ENCODE measurements around the gene ECE2.
"Not testable (repeated sequence)": the region's sequence is repeated elsewhere in the genome, so short reads cannot be mapped to it uniquely, and the experiment has no call there.

Gene ECE2

DNA sequence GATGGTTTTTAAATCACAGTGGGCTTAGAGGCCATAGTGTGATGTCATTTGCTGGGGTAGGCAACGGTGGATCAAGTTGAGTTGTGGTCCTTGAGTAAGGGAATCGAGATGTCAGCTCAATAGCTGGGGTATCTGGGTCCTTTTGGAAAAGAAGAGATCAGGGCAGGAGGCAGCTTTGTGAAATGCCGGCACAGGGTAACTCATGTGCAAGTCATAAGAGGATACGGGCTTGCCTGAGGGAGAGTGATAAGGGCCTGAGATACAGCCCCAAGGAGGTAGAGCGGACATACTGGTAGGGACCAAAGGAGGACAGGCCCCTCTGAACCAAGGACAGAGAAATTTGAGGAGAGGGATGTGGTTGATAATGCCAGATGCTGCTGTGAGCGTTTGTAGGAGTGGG is 57.4 kb downstream of the ECE2 start:
- DNase-seq (ENCODE audit: low read depth, low spot score): no peak
- peak overlapping the region; percentile 97 for H3K27ac ChIP-seq

DNA sequence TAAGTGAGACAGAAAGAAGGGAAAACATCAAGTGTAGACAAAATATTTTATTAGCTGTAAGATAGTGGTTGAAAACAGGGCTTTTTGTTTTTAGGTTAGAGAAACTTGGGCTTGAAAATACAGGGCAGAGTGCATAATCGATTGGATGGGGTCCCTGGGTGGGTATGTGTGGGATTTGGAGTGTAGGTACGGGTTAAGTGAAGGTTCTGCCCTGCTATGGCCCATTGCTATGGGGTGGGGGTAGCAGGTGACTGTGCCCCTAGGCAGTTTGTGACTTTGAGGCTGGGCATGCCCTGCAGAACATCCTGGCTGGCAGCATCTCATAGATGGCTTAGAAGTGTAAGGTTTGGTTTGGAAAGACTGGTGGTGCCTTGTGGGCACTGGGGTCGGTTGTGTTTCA is 57.9 kb downstream of the ECE2 start:
- peak overlapping the region; percentile 97 for H3K27ac ChIP-seq
- no peak for DNase-seq (ENCODE audit: low read depth, low spot score)

DNA sequence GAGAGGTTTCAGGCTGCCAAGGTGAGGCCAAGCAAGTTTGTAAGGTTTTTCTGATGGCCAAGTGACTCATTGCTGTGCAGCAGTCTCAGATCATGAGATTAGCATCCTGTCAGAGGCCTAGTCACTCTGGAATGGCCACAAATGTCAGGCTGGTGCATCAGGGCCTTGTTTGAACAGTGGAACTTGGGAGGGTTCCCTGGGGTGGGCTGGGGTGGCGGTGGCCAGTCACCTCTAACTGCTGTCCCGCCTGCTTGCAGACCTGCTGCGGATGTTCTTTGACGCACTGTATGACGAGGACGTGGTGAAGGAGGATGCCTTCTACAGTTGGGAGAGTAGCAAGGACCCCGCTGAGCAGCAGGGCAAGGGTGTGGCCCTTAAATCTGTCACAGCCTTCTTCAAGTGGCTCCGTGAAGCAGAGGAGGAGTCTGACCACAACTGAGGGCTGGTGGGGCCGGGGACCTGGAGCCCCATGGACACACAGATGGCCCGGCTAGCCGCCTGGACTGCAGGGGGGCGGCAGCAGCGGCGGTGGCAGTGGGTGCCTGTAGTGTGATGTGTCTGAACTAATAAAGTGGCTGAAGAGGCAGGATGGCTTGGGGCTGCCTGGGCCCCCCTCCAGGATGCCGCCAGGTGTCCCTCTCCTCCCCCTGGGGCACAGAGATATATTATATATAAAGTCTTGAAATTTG is 58.8 kb downstream of the ECE2 start:
- H3K27ac ChIP-seq: peak overlapping the region; percentile 97
- peak; percentile 72 for DNase-seq (ENCODE audit: low read depth, low spot score)

DNA sequence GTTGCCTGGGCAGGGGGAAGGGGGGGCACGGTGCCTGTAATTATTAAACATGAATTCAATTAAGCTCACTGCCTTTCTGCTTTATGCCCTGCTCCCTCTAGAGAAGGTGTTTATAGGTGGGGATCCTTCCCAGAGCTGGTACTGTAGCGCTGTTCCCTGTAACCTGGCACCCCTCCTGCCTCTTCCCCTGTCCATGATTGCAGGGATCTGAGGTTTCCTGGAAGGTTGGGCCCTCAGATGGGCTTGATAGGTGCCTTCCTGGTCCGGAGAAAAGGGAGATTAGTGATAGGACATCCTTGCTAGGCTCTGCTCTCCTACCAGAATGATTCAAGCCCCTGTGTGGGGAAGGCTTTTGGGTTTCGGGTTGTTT is 59.5 kb downstream of the ECE2 start:
- no peak for DNase-seq (ENCODE audit: low read depth, low spot score)
- H3K27ac ChIP-seq: peak overlapping the region; percentile 97

DNA sequence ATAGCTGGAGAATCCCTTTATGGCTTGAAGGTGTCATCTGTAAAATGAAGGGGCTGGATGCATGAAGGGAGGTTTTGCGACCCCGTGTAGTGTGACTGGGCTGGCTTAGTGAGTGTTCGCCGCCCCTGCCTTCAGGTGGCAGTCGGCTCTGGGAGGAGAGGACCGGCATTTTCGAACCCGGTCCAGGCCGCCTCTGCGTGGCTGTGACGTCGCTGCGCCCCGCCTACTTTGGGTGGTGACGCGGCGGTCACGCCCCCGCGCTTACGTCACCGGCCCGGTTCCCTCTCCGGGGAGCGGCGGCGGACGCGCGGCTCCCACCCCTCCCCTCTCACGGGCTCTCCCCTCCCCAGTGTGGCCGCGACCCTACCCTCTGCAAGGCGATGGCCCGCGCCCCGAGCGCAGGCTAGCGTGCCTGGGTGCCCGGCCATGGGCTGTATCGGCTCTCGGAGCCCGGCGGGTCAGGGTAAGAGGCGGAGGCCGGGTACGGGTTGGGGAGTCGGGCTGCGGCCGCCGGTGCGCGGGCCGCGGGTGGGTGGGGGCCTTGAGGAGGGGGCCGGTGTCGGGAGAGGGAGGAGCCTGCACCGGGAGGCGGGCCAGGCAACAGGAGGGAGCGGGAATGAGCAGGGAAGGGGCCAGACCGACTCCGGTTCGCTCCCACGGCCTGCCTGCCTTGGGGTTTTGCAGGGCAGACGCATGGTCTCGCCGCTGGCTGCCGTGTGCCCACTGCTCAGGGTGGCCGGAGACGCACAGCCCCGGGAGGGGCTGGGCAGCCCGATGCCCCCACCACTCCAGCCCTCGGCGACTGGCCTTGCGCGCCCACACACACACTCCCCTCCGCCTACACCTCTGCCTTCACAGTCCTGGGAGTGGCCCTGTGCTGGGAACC is 60.1 kb downstream of the ECE2 start:
- no peak for DNase-seq (ENCODE audit: low read depth, low spot score)
- H3K27ac ChIP-seq: peak overlapping the region; percentile 97

DNA sequence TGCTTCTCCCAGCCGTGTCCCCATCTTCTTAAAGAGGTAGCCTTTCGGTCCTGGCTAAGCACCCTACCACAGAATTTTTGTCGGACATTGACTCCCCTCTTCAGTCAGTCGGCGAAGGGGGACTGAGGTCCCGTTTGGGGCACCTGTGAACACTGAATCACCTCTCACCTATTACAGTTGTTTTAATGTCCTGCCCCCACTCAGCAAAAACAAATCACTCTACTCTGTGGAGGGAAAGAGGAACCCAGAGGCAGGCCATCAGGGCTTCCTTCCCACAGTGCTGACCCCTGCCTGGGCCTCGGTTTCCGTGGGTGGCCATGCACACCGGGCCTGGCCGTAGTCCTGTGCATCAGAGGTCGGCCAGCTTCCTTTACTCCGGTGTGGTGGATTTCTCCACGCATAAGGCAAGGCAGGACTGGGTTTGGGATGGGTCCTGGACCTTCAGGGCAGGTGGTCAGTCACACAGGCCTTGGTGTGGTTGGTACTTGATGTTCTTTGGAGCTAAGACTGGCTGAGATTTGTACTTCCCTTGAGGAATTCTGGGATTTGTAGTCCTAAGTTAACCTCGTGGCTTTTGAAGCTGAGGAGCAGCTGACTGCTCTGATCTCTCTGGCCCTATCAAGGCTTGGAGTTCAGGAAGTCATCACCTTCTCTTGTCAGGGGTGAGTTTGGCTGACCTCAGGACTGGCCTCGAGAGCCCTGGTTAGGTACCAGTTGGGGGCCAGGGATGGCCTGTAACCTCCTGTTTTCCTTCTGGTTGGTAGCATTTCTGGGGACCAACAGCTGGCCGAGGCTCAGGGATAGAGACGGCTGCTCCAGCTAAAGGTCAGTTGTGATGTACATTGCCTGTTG is 61.0 kb downstream of the ECE2 start:
- no peak for DNase-seq (ENCODE audit: low read depth, low spot score)
- peak overlapping the region; percentile 97 for H3K27ac ChIP-seq

DNA sequence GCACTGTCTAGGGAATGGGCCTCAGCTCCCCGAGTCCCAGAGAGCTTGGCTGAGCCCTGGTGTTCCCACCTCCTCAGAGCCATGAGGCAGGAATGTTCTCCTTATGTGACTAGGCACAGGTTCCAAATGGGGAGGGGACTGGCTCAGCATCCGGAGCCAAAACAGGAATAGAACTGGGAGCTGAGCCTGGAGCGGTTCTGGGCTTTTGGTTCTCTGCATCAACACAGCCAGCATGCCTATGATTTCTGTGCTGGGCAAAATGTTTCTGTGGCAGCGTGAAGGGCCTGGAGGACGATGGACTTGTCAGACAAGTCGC is 61.5 kb downstream of the ECE2 start, which contains the start of gene FAM131A:
Gene FAM131A (plus strand): TSS at position 202 of the 316 bp plus-strand sequence. CDS start 31 bp downstream, at position 233.
- peak within 1 kb of the TSS; percentile 97 for H3K27ac ChIP-seq
- no peak for DNase-seq (ENCODE audit: low read depth, low spot score)

DNA sequence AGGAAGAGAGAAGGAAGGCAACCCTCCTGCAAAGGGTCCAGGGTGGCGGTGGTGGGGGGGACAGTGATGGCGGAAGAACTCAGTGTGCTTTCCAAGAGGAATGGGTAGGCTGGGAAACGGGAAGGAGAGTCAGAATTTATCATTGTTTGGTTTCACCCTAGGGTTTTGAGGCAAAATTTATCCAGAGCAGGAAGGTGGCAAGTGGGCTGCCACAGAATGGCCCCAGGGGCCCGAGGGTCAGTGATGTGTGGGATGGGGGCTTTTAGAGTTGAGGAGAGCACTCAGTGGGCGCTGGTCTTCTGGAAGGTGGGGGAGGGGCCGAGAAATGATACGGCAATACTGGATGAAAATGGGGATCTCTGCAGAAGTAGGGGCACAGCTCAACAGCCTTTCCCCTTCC is 62.2 kb downstream of the ECE2 start:
- DNase-seq (ENCODE audit: low read depth, low spot score): no peak
- H3K27ac ChIP-seq: no peak overlapping the region

DNA sequence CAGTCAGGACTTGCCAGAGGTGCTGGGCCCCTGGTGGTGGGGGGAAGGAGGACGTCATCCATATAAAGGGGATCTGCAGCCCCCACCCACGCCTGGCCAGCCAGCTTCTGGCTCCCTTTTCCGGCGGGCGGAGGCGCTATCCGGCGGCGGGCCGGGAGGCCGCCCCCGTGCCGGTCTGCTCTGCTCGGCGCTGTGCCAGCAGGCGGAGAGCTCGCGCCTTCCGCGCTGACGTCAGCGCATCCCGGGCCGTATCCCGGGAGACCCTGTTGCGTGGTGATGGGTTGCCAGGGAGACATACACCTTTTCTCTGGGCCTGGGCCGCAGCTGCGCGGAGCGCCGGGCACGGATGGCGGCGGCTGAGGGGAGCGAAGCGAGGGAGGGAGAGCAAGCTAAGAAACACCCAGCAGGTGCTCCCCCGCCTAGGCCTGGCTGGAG is 62.7 kb downstream of the ECE2 start:
- H3K27ac ChIP-seq: peak overlapping the region; percentile 29
- DNase-seq (ENCODE audit: low read depth, low spot score): no peak

DNA sequence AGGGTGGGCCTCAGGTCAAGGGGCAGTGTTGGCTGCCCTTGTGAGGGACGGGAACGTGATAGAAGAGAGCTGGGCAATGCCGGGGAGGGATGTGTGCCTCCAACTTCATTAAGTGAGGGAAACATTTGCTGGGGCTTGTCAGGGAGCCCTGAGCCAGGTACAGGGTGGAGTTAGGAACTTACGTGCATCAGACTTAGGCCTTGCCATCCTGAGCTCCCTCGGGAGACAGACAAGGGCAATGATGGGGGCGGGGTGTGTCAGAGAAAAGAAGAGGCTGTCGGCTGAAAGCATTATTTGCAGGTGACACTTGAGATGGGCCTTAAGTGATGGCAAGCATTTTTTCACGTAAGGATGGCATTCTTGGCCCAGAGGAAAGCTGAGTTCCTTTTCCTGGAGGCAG is 63.2 kb downstream of the ECE2 start:
- peak overlapping the region; percentile 29 for H3K27ac ChIP-seq

DNA sequence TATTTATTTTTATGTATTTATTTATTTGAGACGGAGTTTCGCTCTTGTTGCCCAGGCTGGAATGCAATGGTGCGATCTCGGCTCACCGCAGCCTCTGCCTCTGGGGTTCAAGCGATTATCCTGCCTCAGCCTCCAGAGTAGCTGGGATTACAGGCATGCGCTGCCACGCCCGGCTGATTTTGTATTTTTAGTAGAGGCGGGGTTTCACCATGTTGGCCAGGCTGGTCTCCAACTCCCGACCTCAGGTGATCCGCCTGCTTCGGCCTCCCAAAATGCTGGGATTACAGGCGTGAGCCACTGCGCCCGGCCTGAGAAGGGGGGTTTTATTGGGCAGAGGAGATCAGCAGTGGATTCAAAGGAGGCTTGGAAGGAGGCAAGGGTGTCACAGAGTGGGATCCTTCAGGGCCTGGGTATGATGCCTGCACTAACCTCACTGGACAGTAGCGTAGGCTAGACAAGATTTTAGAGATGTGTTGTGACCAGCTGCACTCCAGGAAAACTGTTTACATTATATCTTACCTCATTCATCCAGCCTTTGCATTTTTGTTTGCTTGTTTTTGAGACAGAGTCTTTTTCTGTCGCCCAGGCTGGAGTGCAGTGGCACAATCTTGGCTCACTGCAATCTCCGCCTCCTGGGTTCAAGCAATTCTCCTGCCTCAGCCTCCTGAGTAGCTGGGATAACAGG is 63.8 kb downstream of the ECE2 start:
- peak overlapping the region; percentile 29 for H3K27ac ChIP-seq
- not testable (repeated sequence) for DNase-seq (ENCODE audit: low read depth, low spot score)

More for the DNA sequence above, 63.2 kb downstream of the ECE2 start:
- DNase-seq (ENCODE audit: low read depth, low spot score): no peak

DNA sequence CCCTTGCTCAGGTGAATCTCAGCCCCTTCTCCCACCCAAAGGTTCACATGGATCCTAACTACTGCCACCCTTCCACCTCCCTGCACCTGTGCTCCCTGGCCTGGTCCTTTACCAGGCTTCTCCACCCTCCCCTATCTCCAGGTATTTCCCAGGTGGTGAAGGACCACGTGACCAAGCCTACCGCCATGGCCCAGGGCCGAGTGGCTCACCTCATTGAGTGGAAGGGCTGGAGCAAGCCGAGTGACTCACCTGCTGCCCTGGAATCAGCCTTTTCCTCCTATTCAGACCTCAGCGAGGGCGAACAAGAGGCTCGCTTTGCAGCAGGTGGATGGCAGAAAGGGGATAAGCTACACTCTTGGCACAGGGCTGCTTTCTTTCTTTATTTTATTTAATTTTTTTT is 66.1 kb downstream of the ECE2 start:
- H3K27ac ChIP-seq: no peak overlapping the region
- no peak for DNase-seq (ENCODE audit: low read depth, low spot score)
